Erythroblast (primary cell): ENCODE data around the gene LFNG.

Experiments
- GATA1 ChIP-seq: IDR thresholded peaks from 2 replicates; pipeline ENCODE4 v1.6.1; 2011; ENCODE audit warnings: low read depth, mild to moderate bottlenecking, control low read depth, low read length, moderate library complexity
- POLR2A ChIP-seq: IDR thresholded peaks from 2 replicates; pipeline ENCODE4 v1.6.1; 2011; ENCODE audit warnings: mild to moderate bottlenecking, low read length

- no peak for TF ChIP-seq POLR2A
- TF ChIP-seq GATA1 = no peak
Measured at GRCh38 chr7:2510130-2510776, 9.3 kb upstream of the LFNG start.
